Raji (cell line): ENCODE data around the gene FAM149A.

Experiments
- POLR2A ChIP-seq: IDR thresholded peaks from 2 replicates; pipeline ENCODE4 v1.6.1; 2011; ENCODE audit warnings: low read depth, low read length, control low read depth; ENCODE audit not compliant: insufficient read depth

Gene FAM149A

GRCh38 chr4:186134257-186134656 lies 29.8 kb downstream of the FAM149A start:
- no peak for TF ChIP-seq POLR2A

GRCh38 chr4:186134861-186135260 lies 30.4 kb downstream of the FAM149A start:
- no peak for TF ChIP-seq POLR2A

- TF ChIP-seq POLR2A: no peak
Observed at GRCh38 chr4:186137196-186137794, 32.8 kb downstream of the FAM149A start.

- TF ChIP-seq POLR2A: no peak
Observed at GRCh38 chr4:186144198-186144945, 39.9 kb downstream of the FAM149A start.

GRCh38 chr4:186144946-186145569 lies 40.6 kb downstream of the FAM149A start:
- no peak for TF ChIP-seq POLR2A

GRCh38 chr4:186146458-186146857 lies 42.0 kb downstream of the FAM149A start:
- no peak for TF ChIP-seq POLR2A

- TF ChIP-seq POLR2A: no peak
Observed at GRCh38 chr4:186148336-186148975, 44.0 kb downstream of the FAM149A start.

GRCh38 chr4:186149872-186150271 lies 45.4 kb downstream of the FAM149A start:
- TF ChIP-seq POLR2A: no peak

- TF ChIP-seq POLR2A: no peak
Observed at GRCh38 chr4:186150926-186151325, 46.4 kb downstream of the FAM149A start.

GRCh38 chr4:186151499-186151898 lies 47.0 kb downstream of the FAM149A start:
- no peak for TF ChIP-seq POLR2A

GRCh38 chr4:186158021-186158813 lies 53.7 kb downstream of the FAM149A start:
- no peak for TF ChIP-seq POLR2A

- no peak for TF ChIP-seq POLR2A
Observed at GRCh38 chr4:186158966-186159365, 54.5 kb downstream of the FAM149A start.

- no peak for TF ChIP-seq POLR2A
Observed at GRCh38 chr4:186159613-186160012, 55.1 kb downstream of the FAM149A start.

GRCh38 chr4:186161138-186161537 lies 56.6 kb downstream of the FAM149A start:
- no peak for TF ChIP-seq POLR2A

- no peak for TF ChIP-seq POLR2A
Observed at GRCh38 chr4:186166852-186167512, 62.5 kb downstream of the FAM149A start.

GRCh38 chr4:186167605-186168004 lies 63.1 kb downstream of the FAM149A start:
- no peak for TF ChIP-seq POLR2A
